ENCODE results near the gene GSTO2. TPM values are rescaled to one million over a fixed set of nuclear protein-coding genes. Genes with fewer than 3 reads are reported as not detected.

GSTO2 gene
- polyA plus RNA-seq, 1 experiment = 1.7 TPM

DNA sequence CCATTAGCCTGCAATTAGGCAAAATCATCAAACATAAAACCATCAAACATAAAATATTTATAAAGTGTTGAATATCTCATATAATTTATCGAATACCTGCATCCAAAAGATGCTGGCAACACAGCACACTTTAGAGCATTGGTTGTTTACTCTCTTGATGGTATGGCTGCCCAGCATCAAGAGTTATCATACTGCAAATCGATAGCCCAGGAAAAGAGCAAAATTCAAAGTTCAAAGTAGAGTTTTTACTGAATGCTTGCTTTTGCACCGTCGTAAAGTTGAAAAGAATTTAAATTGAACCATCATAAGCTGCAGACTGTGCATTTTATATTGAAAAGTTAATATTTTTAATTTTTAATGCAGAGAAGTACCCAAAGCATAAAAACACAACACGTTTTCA is 4.2 kb upstream of the GSTO2 start:
- ChIA-PET CTCF (interaction anchor here (0.9 to 1.1 kb wide), 2 partner anchors 10 to 27 kb away, joined by 4 to 5 read pairs; no protein-coding TSS in a partner anchor), POLR2A (no interaction called here)
- TF ChIP-seq, protein P1, sequence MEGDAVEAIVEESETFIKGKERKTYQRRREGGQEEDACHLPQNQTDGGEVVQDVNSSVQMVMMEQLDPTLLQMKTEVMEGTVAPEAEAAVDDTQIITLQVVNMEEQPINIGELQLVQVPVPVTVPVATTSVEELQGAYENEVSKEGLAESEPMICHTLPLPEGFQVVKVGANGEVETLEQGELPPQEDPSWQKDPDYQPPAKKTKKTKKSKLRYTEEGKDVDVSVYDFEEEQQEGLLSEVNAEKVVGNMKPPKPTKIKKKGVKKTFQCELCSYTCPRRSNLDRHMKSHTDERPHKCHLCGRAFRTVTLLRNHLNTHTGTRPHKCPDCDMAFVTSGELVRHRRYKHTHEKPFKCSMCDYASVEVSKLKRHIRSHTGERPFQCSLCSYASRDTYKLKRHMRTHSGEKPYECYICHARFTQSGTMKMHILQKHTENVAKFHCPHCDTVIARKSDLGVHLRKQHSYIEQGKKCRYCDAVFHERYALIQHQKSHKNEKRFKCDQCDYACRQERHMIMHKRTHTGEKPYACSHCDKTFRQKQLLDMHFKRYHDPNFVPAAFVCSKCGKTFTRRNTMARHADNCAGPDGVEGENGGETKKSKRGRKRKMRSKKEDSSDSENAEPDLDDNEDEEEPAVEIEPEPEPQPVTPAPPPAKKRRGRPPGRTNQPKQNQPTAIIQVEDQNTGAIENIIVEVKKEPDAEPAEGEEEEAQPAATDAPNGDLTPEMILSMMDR (IDR thresholded peaks at IDR 0.05; ENCODE audit: low read depth, low read length) = no peak
- H3K9me3 ChIP-seq (ENCODE audit: control insufficient read depth, insufficient read depth, low read length) = peaks cover 8% of the 10 kb centered on the region; the same call in 1 of the 2 replicates
- H3K4me3 ChIP-seq (ENCODE audit: low read depth, low read length) = no peak overlapping the region
- no peak overlapping the region for H3K27ac ChIP-seq (ENCODE audit: low read depth, low read length)
- H3K27me3 ChIP-seq (ENCODE audit: control insufficient read depth, insufficient read depth, low read length) = no peaks in the 10 kb centered on the region
- no peak for DNase-seq (ENCODE audit: low read depth, low spot score)

DNA sequence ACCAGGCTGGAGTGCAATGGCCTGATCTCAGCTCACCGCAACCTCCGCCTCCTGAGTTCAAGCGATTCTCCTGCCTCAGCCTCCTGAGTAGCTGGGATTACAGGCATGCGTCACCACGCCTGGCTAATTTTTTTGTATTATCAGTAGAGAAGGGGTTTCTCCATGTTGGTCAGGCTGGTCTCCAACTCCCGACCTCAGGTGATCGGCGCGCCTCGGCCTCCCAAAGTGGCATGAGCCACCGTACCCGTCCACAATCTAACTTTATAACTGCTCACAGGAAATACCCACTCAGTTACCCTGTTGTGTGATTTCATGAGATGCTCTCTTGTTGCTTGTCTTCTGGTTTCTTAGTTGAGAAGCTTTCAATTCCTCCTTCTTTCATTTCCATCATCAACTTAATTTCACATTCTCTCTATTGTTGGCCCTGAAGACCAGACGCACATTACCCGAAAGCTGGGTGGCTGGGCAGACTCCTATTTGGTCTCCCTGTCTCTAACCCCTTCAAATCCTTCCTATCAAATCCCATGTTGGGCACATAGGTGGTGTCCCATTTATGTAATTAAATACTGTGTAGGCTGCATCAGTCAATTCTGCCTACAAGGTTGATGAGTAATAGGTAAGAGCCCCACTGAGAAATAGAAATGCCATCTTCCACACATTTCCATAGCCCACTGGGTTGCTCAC is 1.1 kb upstream of the GSTO2 start:
- no peaks in the 10 kb centered on the region for H3K27me3 ChIP-seq (ENCODE audit: control insufficient read depth, insufficient read depth, low read length)
- DNase-seq (ENCODE audit: low read depth, low spot score) = no peak
- peak overlapping the region; percentile 77 for H3K4me3 ChIP-seq (ENCODE audit: low read depth, low read length)
- ChIA-PET POLR2A (no interaction called here), CTCF (interaction anchor here (1.1 to 3.4 kb wide), 2 partner anchors 24 to 223 kb away, joined by 3 to 20 read pairs; no protein-coding TSS in a partner anchor)
- H3K27ac ChIP-seq (ENCODE audit: low read depth, low read length) = no peak overlapping the region
- peaks cover 12% of the 10 kb centered on the region; the same call in 1 of the 2 replicates for H3K9me3 ChIP-seq (ENCODE audit: control insufficient read depth, insufficient read depth, low read length)
- TF ChIP-seq, protein P1 (IDR thresholded peaks at IDR 0.05; ENCODE audit: low read depth, low read length) = no peak

DNA sequence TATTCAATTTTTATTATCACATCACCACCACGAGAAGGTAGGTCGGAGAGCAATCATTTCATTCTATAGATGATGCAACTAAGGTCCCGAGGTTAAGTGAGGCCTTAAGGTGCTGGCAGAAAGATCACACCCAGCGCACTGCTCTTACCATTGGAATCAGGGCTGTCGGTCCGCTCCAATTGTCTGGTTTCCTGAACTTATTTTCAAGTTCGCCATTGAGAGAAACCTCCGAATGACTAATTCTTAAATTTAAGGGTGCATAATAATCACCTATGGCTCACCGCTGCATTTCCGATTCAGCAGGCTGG is 625 bp upstream of the GSTO2 start:
- ChIA-PET CTCF (interaction anchor here (3.4 kb wide), 1 partner anchor 24 kb away, joined by 20 read pairs; no protein-coding TSS in a partner anchor), POLR2A (interaction anchor here (0.6 to 1.0 kb wide), 2 partner anchors 9 to 37 kb away, joined by 4 read pairs; no protein-coding TSS in a partner anchor)
- Histone ChIP-seq H3K27ac (ENCODE audit: low read depth, low read length) (peak overlapping the region; percentile 80), H3K9me3 (ENCODE audit: control insufficient read depth, insufficient read depth, low read length) (peaks cover 12% of the 10 kb centered on the region; the same call in 1 of the 2 replicates), H3K27me3 (ENCODE audit: control insufficient read depth, insufficient read depth, low read length) (no peaks in the 10 kb centered on the region), H3K4me3 (ENCODE audit: low read depth, low read length) (peak overlapping the region; percentile 77)
- no peak for DNase-seq (ENCODE audit: low read depth, low spot score)
- TF ChIP-seq, protein P1 (IDR thresholded peaks at IDR 0.05; ENCODE audit: low read depth, low read length) = no peak

DNA sequence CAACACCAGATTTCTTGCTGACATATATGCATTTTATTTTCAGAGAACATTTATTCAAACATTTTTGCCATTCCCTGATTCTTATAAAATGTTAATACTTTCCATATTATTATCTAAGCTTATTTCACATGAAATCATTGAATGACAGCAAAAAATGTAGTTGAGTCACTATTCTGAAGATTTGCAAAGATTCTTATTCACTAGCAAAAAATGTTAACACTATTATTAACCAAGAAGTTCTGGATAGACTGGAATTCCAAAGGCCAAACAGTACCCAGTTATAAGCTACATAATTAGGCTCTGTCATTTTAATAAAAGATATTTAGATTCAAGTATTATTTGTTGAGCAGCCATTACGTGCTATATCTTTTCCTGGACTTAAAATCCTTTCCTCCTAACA is 4.3 kb downstream of the GSTO2 start:
- POLR2A ChIA-PET = interaction anchor here (1.1 to 2.7 kb wide), 4 partner anchors 19 to 152 kb away, joined by 3 to 13 read pairs (median 4); partner anchors contain the start of genes GSTO1 and ITPRIP
- no peak overlapping the region for H3K27ac ChIP-seq (ENCODE audit: low read depth, low read length)

More for the DNA sequence above, 4.3 kb downstream of the GSTO2 start:
- TF ChIP-seq, protein P1 (IDR thresholded peaks at IDR 0.05; ENCODE audit: low read depth, low read length) = no peak
- no peak for DNase-seq (ENCODE audit: low read depth, low spot score)
- H3K4me3 ChIP-seq (ENCODE audit: low read depth, low read length) = no peak overlapping the region
- no peaks in the 10 kb centered on the region for H3K27me3 ChIP-seq (ENCODE audit: control insufficient read depth, insufficient read depth, low read length)
- peaks cover 12% of the 10 kb centered on the region; the same call in 1 of the 2 replicates for H3K9me3 ChIP-seq (ENCODE audit: control insufficient read depth, insufficient read depth, low read length)
- CTCF ChIA-PET = interaction anchor here (1.0 to 12.7 kb wide), 18 partner anchors 11 to 561 kb away, joined by 3 to 292 read pairs (median 14); partner anchors contain the start of genes CFAP43, CFAP58, GSTO1 and ITPRIP

Data from AG04450 (cell line).